HG02885 (cell line): ENCODE measurements around the gene IL20RB.

ENCODE experiments used
- ATAC-seq: cut with Tn5 transposase; IDR thresholded peaks from one replicate; pipeline ENCODE4 v1.9.1; 2021; ENCODE audit warnings: mild to moderate bottlenecking; ENCODE audit not compliant: unreplicated experiment, poor library complexity

Gene IL20RB

GRCh38 chr3:137024348-137024747 is 66.6 kb downstream of the IL20RB start:
- no peak for ATAC-seq

GRCh38 chr3:137026701-137027100 is 68.9 kb downstream of the IL20RB start:
- ATAC-seq, result no peak

GRCh38 chr3:137032465-137033120 is 74.8 kb downstream of the IL20RB start:
- peak; percentile 90 for ATAC-seq

DNA sequence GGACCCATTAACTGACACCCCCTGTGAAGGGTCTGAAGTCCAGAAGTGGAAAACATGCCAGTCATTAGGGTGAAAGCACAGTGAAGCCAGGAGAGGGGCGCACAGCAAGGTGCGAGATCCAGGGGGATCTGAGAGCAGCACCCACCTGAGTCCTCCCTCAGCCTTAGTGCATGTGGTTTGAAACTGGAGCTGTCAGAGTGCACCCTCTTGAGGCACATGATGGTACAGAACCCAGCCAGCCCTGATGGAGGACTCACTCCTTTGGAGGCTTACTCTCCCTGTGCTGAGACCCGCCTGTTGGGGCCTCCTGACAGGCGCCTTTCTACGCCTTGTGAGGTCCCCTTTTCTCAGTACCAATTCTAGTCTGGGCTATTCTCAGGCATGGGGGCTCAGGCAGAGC is 77.8 kb downstream of the IL20RB start:
- peak; percentile 49 for ATAC-seq

GRCh38 chr3:137039570-137039969 is 81.8 kb downstream of the IL20RB start:
- ATAC-seq, result no peak

- no peak for ATAC-seq
These were observed 83.5 kb downstream of the IL20RB start for GRCh38 chr3:137041251-137041650.

- ATAC-seq, result no peak
These were observed 83.9 kb downstream of the IL20RB start for GRCh38 chr3:137041686-137042085.

DNA sequence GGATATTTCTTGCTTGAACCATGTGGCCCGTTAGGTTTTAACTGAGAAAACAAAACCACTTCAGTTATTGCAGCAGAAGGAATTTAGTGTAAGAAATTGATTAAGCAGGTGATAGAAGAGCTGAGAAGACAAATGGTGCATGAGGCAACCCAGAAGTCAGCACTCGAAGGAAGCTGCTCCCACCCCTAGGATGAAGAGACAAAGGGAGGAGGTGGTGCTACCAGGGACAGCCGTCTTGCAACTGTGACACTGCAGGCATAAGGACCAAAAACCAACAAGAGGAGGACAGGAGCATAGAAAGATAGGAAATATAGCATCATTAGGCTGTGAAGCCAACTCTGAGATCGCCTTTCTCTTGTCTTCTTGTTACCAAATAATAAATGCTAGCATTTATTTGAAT is 89.0 kb downstream of the IL20RB start:
- ATAC-seq, result no peak

DNA sequence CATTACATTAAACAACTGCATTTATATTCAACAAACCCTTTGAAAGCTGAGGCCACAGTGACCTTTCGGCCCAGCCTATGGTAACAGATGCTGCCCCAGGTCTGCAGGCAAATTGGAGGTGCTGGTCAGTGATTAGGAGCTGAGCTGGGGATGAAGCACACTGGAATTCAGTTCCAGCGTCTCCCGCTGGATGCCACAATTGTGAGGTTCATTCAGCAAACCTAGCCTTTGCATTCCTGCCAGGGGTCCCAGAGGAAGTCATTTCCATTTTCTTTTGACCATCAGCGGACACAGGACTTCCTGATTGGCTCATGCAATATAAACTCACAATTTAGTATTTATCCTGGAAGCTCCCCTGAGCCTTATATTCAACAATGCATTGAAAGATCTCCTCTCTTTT is 89.5 kb downstream of the IL20RB start:
- no peak for ATAC-seq

DNA sequence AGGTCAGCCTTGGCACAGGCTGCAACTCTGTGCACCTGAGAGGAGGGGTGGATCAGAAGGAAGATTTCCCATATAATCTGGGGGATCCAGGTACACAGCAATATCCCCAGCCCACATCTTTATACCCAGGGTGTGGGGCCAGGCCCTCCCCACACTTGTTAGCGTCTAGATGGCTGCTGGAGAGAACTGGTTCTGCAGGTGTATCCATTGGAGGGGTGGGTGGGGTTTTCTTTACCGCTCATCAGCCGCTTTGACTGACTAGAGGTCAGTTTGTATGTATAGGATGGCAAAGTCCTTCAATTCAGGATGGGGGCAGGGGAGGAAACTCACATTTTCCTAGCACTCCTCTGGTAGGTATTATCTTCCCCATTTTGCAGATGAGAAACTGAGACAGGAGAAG is 92.5 kb downstream of the IL20RB start:
- ATAC-seq, result no peak

DNA sequence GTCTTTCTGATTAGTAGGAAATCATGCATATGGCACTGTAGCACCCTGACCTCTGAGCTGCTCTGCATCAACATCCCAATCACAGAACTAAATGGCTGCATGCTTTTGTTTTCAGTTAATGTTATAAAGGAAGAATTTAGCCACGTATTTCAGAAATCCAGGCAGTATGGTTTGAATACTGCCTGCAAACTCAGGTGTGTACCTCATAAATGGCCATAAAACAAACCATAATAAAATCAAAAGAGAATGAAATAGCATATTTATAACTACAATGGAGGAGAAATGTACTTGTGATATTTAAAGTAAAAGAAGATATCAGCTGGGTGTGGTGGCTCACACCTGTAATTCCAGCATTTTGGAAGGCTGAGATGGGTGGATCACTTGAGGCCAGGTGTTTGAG is 94.5 kb downstream of the IL20RB start:
- no peak for ATAC-seq
